ENCODE data around the gene ATXN1. TPM values are rescaled to one million over a fixed set of nuclear protein-coding genes. Genes with fewer than 3 reads are reported as not detected.
"Not testable (repeated sequence)": the region's sequence is repeated elsewhere in the genome, so short reads cannot be mapped to it uniquely, and the experiment has no call there.

The ATXN1 gene
- total RNA-seq, 4 donors from 2014 or later: 26.4 to 46.4 (median 36.1) TPM

DNA sequence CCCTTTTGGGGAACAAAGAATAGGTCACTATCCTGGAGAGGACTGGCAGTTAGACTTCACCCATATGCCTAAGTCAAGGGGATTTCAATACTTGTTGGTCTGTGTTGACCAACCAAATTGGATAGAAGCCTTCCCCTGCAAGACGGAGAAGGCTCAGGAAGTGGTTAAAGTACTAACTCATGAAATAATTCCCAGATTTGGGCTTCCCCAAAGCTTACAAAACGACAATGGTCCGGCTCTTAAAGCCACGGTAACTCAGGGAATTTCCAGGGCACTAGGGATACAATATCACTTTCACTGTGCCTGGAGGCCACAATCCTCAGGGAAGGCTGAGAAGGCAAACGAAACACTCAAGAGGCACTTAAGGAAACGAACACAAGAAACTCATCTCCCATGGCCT lies 299.8 kb downstream of the ATXN1 start:
- ATAC-seq (ENCODE audit: low FRiP score) (no peak), DNase-seq (ENCODE audit: low spot score) (no peak)
- TF ChIP-seq, protein P1, sequence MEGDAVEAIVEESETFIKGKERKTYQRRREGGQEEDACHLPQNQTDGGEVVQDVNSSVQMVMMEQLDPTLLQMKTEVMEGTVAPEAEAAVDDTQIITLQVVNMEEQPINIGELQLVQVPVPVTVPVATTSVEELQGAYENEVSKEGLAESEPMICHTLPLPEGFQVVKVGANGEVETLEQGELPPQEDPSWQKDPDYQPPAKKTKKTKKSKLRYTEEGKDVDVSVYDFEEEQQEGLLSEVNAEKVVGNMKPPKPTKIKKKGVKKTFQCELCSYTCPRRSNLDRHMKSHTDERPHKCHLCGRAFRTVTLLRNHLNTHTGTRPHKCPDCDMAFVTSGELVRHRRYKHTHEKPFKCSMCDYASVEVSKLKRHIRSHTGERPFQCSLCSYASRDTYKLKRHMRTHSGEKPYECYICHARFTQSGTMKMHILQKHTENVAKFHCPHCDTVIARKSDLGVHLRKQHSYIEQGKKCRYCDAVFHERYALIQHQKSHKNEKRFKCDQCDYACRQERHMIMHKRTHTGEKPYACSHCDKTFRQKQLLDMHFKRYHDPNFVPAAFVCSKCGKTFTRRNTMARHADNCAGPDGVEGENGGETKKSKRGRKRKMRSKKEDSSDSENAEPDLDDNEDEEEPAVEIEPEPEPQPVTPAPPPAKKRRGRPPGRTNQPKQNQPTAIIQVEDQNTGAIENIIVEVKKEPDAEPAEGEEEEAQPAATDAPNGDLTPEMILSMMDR (IDR thresholded peaks at IDR 0.05): no peak

DNA sequence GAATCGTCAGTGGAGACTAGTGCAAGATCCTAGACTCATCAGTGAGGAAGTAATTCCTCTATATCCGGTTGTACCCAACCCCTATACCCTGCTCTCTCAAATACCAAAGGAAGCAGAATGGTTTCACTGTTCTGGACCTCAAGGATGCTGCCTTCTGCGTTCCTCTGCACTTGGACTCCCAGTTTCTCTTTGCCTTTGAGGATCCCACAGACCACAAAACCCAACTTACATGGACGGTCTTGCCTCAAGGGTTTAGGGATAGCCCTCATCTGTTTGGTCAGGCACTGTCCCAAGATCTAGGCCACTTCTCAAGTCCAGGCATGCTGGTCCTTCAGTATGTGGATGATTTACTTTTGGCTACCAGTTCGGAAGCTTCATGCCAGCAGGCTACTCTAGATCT lies 301.8 kb downstream of the ATXN1 start:
- not testable (repeated sequence) for ATAC-seq (ENCODE audit: low FRiP score); DNase-seq (ENCODE audit: low spot score)

DNA sequence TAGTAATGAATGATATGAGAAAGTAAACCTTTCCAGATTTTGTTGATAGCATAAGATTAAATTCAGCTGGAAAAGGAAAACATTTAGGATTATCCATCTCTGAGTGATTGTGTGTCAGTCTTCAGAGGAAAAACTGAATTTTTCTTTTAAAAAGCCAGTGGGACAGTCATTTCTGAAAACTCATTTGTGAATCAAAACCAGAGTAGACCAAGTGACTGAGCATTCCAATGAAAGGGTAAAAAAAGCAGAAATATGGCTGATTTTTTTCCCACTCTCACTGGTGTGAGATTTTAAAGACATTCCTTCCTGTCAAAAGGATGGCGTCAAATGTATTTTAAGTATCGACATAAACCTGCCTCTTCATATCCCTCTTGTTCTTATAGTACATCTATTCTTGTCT lies 308.9 kb downstream of the ATXN1 start:
- ATAC-seq (ENCODE audit: low FRiP score): no peak
- TF ChIP-seq, protein P1 (IDR thresholded peaks at IDR 0.05): no peak

DNA sequence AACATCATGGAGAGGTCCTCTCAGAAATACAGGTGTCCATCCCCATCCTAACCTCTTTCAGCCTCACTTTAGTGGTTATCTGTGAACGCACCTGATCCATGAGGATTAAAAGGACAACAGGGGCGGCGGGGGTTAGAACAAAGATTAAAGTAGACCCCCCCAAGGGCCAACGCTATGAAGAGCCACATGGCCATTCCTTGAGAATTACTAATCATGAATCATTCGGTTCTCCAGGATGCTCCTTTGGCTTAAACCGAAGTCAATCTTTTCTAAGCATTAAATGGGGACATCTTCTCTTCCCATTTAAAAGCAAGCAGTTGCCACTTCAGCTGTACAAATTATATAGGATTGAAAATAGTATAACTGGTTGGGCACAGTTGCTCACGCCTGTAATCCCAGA lies 310.4 kb downstream of the ATXN1 start:
- TF ChIP-seq, protein P1 (IDR thresholded peaks at IDR 0.05): no peak
- DNase-seq (ENCODE audit: low spot score): no peak
- no peak for ATAC-seq (ENCODE audit: low FRiP score)

More for the DNA sequence above, 308.9 kb downstream of the ATXN1 start:
- no peak for DNase-seq (ENCODE audit: low spot score)

DNA sequence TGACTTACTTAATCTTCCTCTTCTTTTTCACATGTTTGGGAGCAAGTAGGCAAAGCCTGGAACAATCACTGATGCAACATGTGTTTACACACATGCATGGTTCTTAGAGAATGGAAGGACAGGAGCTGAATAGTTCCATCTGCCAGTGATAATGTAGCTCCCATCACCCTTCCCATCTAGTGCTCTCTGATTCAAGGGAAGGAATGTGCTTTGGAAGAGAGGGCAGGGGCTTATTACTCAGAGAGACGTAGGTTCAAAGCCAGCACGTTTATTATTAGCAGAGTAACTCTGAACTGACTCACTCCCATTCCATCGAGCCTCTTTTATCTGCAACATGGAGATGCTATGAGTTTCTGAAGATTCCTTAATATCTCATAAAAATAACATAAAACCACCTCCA lies 311.0 kb downstream of the ATXN1 start:
- TF ChIP-seq, protein P1 (IDR thresholded peaks at IDR 0.05): no peak
- DNase-seq (ENCODE audit: low spot score) (no peak), ATAC-seq (ENCODE audit: low FRiP score) (no peak)

DNA sequence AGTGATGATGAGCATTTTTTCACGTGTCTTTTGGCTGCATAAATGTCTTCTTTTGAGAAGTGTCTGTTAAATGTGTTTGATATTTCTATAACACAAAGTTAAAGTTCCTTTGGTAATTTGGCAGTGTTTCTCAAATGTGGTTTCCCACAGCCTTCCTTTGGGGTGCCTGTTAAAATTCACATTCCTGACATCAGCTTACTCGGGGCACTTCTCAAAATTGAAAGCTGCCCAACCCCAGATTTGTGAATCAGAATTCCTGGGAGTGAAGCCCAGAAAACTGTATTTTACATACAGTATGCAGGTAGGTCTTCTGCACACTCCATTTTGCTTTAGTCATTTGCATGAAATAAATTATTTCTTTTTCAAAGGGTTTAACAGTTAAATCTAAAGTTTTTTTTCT lies 315.0 kb downstream of the ATXN1 start:
- DNase-seq (ENCODE audit: low spot score) (no peak), ATAC-seq (ENCODE audit: low FRiP score) (no peak)
- TF ChIP-seq, protein P1 (IDR thresholded peaks at IDR 0.05): no peak

DNA sequence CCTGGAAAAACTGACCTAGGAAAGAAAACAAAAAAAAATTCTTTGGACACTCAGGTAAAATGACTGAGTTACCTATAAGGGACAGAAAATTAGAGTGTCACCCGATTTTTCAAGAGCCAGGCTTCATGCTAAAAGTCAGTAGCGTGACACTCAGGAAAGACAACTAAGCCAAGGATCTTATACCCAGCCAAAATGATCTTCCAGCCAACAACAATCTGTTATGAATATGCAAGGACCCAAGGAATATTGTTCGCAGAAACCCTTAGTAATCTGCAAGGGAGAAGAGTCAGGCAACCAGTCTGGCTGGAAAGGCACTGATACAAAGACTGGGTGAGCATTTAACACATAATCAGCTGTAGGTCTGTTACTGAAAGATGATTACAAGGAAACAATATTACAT lies 319.2 kb downstream of the ATXN1 start:
- ATAC-seq (ENCODE audit: low FRiP score): no peak

More for the DNA sequence above, 319.2 kb downstream of the ATXN1 start:
- no peak for DNase-seq (ENCODE audit: low spot score)
- TF ChIP-seq, protein P1 (IDR thresholded peaks at IDR 0.05): no peak
